ENCODE data around the gene KAT6B.
"Not testable (repeated sequence)": the region's sequence is repeated elsewhere in the genome, so short reads cannot be mapped to it uniquely, and the experiment has no call there.

Gene KAT6B

GRCh38 chr10:74826142-74827044, at the start of gene KAT6B:
KAT6B (plus strand) TSS chr10:74826600; CDS start chr10:74842858, 16,258 bp downstream.
- H3K27ac Mint-ChIP-seq = peak within 1 kb of the TSS; percentile 91
- H3K9me3 Mint-ChIP-seq = no peaks in the 10 kb centered on the region
- peaks cover 8% of the 10 kb centered on the region for H3K27me3 Mint-ChIP-seq
- intact Hi-C loops (cut with micrococcal nuclease) = loop anchor here (1.0 to 10.0 kb wide), 3 partner anchors 285 to 562 kb away; partner anchors contain the start of genes SAMD8 and VDAC2
- peaks cover 12% of the 10 kb centered on the region for H3K36me3 Mint-ChIP-seq (ENCODE audit: low read depth)
- H3K4me3 Mint-ChIP-seq = peak within 1 kb of the TSS; percentile 92
- peaks cover 41% of the 10 kb centered on the region for H3K4me1 Mint-ChIP-seq (ENCODE audit: low read depth)

DNA sequence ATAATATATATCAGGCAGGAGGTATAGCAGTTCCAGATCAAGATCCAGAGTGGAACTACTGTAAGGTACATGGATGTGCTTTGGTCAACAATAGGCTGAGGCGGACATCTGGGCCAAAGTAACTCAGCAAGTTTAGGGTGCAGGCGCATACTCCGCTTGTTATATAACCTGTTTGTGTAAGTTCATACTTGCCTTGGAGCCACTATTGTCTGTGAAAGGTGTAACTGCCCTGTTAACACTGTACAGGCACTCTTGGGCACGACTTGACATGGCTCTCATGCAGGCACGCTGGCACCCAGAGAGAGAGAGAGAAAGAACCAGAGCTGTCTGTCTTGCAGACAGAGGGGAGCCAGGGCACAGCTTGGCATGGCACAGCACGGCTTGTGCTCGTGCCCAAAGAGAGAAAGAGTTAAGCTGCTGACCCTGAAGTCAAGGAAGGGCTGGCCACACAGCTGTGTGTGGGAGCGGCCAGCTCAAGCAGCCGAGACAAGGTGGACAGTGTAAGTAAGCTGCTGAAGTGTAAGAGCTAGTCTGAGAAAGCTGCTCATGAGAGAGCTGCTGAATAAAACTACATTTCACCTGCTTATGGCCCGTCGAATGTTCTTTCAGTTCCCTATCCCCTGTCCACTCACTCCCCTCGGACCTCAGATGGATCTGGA, 47.8 kb upstream of the KAT6B start:
- intact Hi-C loops (cut with micrococcal nuclease) = no loop called here
- Mint-ChIP-seq H3K4me3 (no peak overlapping the region), H3K4me1 (ENCODE audit: low read depth) (peaks cover 10% of the 10 kb centered on the region), H3K27ac (no peak overlapping the region), H3K27me3 (no peaks in the 10 kb centered on the region), H3K36me3 (ENCODE audit: low read depth) (no peaks in the 10 kb centered on the region), H3K9me3 (peaks cover 11% of the 10 kb centered on the region)

DNA sequence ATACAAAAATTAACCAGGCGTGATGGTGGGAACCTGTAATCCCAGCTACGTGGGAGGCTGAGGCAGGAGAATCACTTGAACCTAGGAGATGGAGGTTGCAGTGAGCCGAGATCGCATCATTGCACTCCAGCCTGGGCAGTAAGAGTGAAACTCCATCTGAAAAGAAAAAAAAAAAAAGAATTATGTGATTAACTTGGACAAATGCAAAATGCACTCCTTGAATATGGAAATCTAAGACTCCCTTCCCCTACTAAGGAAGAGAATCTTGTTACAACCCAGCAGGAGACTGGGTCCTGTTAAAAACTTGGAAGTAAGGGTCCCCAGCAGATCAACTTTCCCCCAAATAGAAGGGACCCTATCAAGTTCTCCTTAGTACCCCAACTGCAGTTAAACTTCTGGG, 44.5 kb upstream of the KAT6B start:
- H3K36me3 Mint-ChIP-seq (ENCODE audit: low read depth); intact Hi-C loops (cut with micrococcal nuclease); H3K27me3 Mint-ChIP-seq: not testable (repeated sequence)

GRCh38 chr10:74784462-74784861, 41.9 kb upstream of the KAT6B start:
- intact Hi-C loops (cut with micrococcal nuclease) = no loop called here
- H3K27ac Mint-ChIP-seq = no peak overlapping the region
- no peaks in the 10 kb centered on the region for H3K36me3 Mint-ChIP-seq (ENCODE audit: low read depth)
- peaks cover 16% of the 10 kb centered on the region for H3K4me1 Mint-ChIP-seq (ENCODE audit: low read depth)
- no peaks in the 10 kb centered on the region for H3K9me3 Mint-ChIP-seq
- H3K4me3 Mint-ChIP-seq = no peak overlapping the region
- no peaks in the 10 kb centered on the region for H3K27me3 Mint-ChIP-seq

More for the DNA sequence above, 44.5 kb upstream of the KAT6B start:
- not testable (repeated sequence) for H3K9me3 Mint-ChIP-seq, H3K4me3 Mint-ChIP-seq, H3K27ac Mint-ChIP-seq
- H3K4me1 Mint-ChIP-seq (ENCODE audit: low read depth) = peaks cover 10% of the 10 kb centered on the region

- H3K36me3 Mint-ChIP-seq (ENCODE audit: low read depth) = no peaks in the 10 kb centered on the region
- H3K27ac Mint-ChIP-seq = no peak overlapping the region
- H3K4me3 Mint-ChIP-seq = no peak overlapping the region
- no peaks in the 10 kb centered on the region for H3K27me3 Mint-ChIP-seq
- intact Hi-C loops (cut with micrococcal nuclease) = no loop called here
- H3K4me1 Mint-ChIP-seq (ENCODE audit: low read depth) = peaks cover 6% of the 10 kb centered on the region
- no peaks in the 10 kb centered on the region for H3K9me3 Mint-ChIP-seq
Measured at GRCh38 chr10:74786126-74786525, 40.3 kb upstream of the KAT6B start.

GRCh38 chr10:74787457-74787856, 38.9 kb upstream of the KAT6B start:
- intact Hi-C loops (cut with micrococcal nuclease) = no loop called here
- no peak overlapping the region for H3K27ac Mint-ChIP-seq
- H3K4me1 Mint-ChIP-seq (ENCODE audit: low read depth) = peaks cover 6% of the 10 kb centered on the region
- H3K4me3 Mint-ChIP-seq = no peak overlapping the region
- H3K27me3 Mint-ChIP-seq = no peaks in the 10 kb centered on the region
- no peaks in the 10 kb centered on the region for H3K36me3 Mint-ChIP-seq (ENCODE audit: low read depth)
- no peaks in the 10 kb centered on the region for H3K9me3 Mint-ChIP-seq

GRCh38 chr10:74791979-74792378, 34.4 kb upstream of the KAT6B start:
- H3K27me3 Mint-ChIP-seq; H3K36me3 Mint-ChIP-seq (ENCODE audit: low read depth); H3K4me3 Mint-ChIP-seq; H3K9me3 Mint-ChIP-seq; H3K27ac Mint-ChIP-seq; intact Hi-C loops (cut with micrococcal nuclease): not testable (repeated sequence)
- peaks cover 12% of the 10 kb centered on the region for H3K4me1 Mint-ChIP-seq (ENCODE audit: low read depth)

GRCh38 chr10:74792726-74793125, 33.7 kb upstream of the KAT6B start:
- Mint-ChIP-seq H3K4me1 (ENCODE audit: low read depth) (peaks cover 6% of the 10 kb centered on the region), H3K36me3 (ENCODE audit: low read depth) (no peaks in the 10 kb centered on the region), H3K4me3 (no peak overlapping the region), H3K27ac (no peak overlapping the region), H3K27me3 (no peaks in the 10 kb centered on the region), H3K9me3 (no peaks in the 10 kb centered on the region)
- intact Hi-C loops (cut with micrococcal nuclease) = no loop called here

GRCh38 chr10:74793240-74793639, 33.2 kb upstream of the KAT6B start:
- H3K4me3 Mint-ChIP-seq; H3K4me1 Mint-ChIP-seq (ENCODE audit: low read depth); H3K36me3 Mint-ChIP-seq (ENCODE audit: low read depth); H3K27me3 Mint-ChIP-seq; intact Hi-C loops (cut with micrococcal nuclease); H3K9me3 Mint-ChIP-seq; H3K27ac Mint-ChIP-seq: not testable (repeated sequence)

DNA sequence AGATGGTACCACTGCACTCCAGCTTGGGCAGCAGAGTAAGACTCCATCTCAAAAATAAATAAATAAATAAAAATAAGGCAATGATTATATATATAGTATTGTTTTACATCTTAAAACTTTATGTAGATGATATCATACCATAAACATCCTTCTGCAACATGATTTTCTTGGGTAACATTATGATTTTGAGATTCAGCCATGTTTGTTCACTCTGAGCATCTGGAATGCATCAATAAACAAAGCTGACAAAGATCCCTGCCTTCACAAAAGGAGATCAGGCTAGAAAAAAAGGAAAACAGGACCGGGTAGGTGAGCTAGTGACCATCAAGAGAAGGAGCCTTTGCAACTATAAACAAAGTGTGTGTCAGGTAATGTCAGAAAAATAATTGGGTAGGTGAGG, 31.9 kb upstream of the KAT6B start:
- Mint-ChIP-seq H3K9me3 (no peaks in the 10 kb centered on the region), H3K27ac (no peak overlapping the region), H3K27me3 (no peaks in the 10 kb centered on the region), H3K36me3 (ENCODE audit: low read depth) (no peaks in the 10 kb centered on the region), H3K4me3 (no peak overlapping the region), H3K4me1 (ENCODE audit: low read depth) (peaks cover 6% of the 10 kb centered on the region)
- intact Hi-C loops (cut with micrococcal nuclease) = no loop called here

DNA sequence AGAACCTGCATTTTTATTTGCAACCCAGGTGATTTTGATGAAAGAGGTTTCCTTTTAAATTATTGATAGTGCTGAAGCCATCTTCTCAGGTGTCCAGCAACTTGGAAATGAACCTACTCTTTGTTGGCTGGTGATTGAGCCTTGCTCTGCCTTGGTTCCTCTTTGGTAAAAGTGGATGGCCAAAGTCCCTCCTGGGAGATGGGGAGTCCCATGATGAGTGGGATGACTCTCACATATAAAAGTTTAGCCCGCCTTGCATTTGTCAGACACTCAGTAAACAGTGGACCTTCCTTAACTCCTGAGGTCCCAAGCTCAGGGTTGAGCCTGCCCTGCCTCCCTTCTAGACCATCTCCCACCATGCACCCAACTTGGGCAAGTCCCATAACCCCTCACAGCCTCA, 28.9 kb upstream of the KAT6B start:
- H3K4me3 Mint-ChIP-seq = no peak overlapping the region
- H3K27me3 Mint-ChIP-seq = no peaks in the 10 kb centered on the region
- intact Hi-C loops (cut with micrococcal nuclease) = no loop called here

GRCh38 chr10:74799721-74800221, 26.6 kb upstream of the KAT6B start:
- intact Hi-C loops (cut with micrococcal nuclease) = no loop called here
- Mint-ChIP-seq H3K9me3 (no peaks in the 10 kb centered on the region), H3K36me3 (ENCODE audit: low read depth) (no peaks in the 10 kb centered on the region), H3K4me3 (no peak overlapping the region), H3K27me3 (no peaks in the 10 kb centered on the region), H3K27ac (no peak overlapping the region), H3K4me1 (ENCODE audit: low read depth) (peaks cover 12% of the 10 kb centered on the region)

More for the DNA sequence above, 28.9 kb upstream of the KAT6B start:
- Mint-ChIP-seq H3K36me3 (ENCODE audit: low read depth) (no peaks in the 10 kb centered on the region), H3K27ac (no peak overlapping the region), H3K4me1 (ENCODE audit: low read depth) (peaks cover 12% of the 10 kb centered on the region), H3K9me3 (no peaks in the 10 kb centered on the region)

- H3K27ac Mint-ChIP-seq = no peak overlapping the region
- intact Hi-C loops (cut with micrococcal nuclease) = no loop called here
Measured at GRCh38 chr10:74801447-74801846, 25.0 kb upstream of the KAT6B start.

GRCh38 chr10:74808501-74808900, 17.9 kb upstream of the KAT6B start:
- Mint-ChIP-seq H3K27ac (no peak overlapping the region), H3K4me1 (ENCODE audit: low read depth) (no peaks in the 10 kb centered on the region), H3K36me3 (ENCODE audit: low read depth) (no peaks in the 10 kb centered on the region), H3K27me3 (no peaks in the 10 kb centered on the region), H3K4me3 (no peak overlapping the region), H3K9me3 (no peaks in the 10 kb centered on the region)
- intact Hi-C loops (cut with micrococcal nuclease) = no loop called here

More at GRCh38 chr10:74801447-74801846, 25.0 kb upstream of the KAT6B start:
- no peak overlapping the region for H3K4me3 Mint-ChIP-seq
- H3K36me3 Mint-ChIP-seq (ENCODE audit: low read depth) = no peaks in the 10 kb centered on the region
- H3K9me3 Mint-ChIP-seq = no peaks in the 10 kb centered on the region
- peaks cover 6% of the 10 kb centered on the region for H3K4me1 Mint-ChIP-seq (ENCODE audit: low read depth)
- H3K27me3 Mint-ChIP-seq = no peaks in the 10 kb centered on the region
